Fibroblast of lung (primary cell): ENCODE data around the gene GPR107. TPM values are rescaled to one million over a fixed set of nuclear protein-coding genes. Genes with fewer than 3 reads are reported as not detected.
A peak's percentile ranks its signal among the peaks of the same experiment; 100 is the strongest.

ENCODE experiments used
- DNase-seq, 2 donors: peaks; one replicate each; pipeline versions ENCODE4 v3.0.0 to v3.0.0-alpha.2; 2010; ENCODE audit warnings: low read depth in 2 of 2
- H2AFZ ChIP-seq: 2 replicates; pipeline ENCODE4 v1.5.1; 2012; ENCODE audit warnings: low read length, control low read depth, inconsistent platforms
- H3K27ac ChIP-seq: 2 replicates; pipeline ENCODE4 v1.5.1; 2011; ENCODE audit warnings: low read length, control low read depth; ENCODE audit not compliant: insufficient read depth
- H3K27me3 ChIP-seq: 2 replicates; pipeline ENCODE4 v1.5.1; 2011; ENCODE audit warnings: mild to moderate bottlenecking, low read length; ENCODE audit not compliant: control insufficient read depth, insufficient read depth
- H3K36me3 ChIP-seq: 2 replicates; pipeline ENCODE4 v1.5.1; 2011; ENCODE audit warnings: low read length; ENCODE audit not compliant: control insufficient read depth, insufficient read depth
- H3K4me1 ChIP-seq: 2 replicates; pipeline ENCODE4 v1.5.1; 2011; ENCODE audit warnings: low read length; ENCODE audit not compliant: control insufficient read depth, insufficient read depth; ENCODE audit errors: extremely low read depth
- H3K4me2 ChIP-seq: 2 replicates; pipeline ENCODE4 v1.5.1; 2011; ENCODE audit warnings: low read length, control low read depth; ENCODE audit not compliant: insufficient read depth; ENCODE audit errors: extremely low read depth
- H3K4me3 ChIP-seq, 4 experiments: fragments of 200-600 bp in 1 of 4; sonication (generic) in 1 of 4; replicated peaks in 1 of 4; 2 replicates each; pipeline ENCODE4 v1.5.1; 2011 to 2016; ENCODE audit warnings: low read length in 4 of 4, low read depth in 3 of 4, mild to moderate bottlenecking in 3 of 4, control low read depth in 2 of 4, inconsistent platforms in 1 of 4, mixed read lengths in 1 of 4; ENCODE audit not compliant: insufficient read depth in 1 of 4; ENCODE audit errors: control extremely low read depth in 1 of 4
- H3K79me2 ChIP-seq: 2 replicates; pipeline ENCODE4 v1.5.1; 2012; ENCODE audit warnings: mild to moderate bottlenecking, low read length, inconsistent platforms; ENCODE audit not compliant: control insufficient read depth, insufficient read depth
- H3K9ac ChIP-seq: 2 replicates; pipeline ENCODE4 v1.5.1; 2011; ENCODE audit warnings: mild to moderate bottlenecking, low read length, control low read depth; ENCODE audit not compliant: insufficient read depth
- H3K9me3 ChIP-seq: 2 replicates; pipeline ENCODE4 v1.5.1; 2012; ENCODE audit warnings: low read depth, low read length; ENCODE audit not compliant: control insufficient read depth, insufficient read depth
- H4K20me1 ChIP-seq: 2 replicates; pipeline ENCODE4 v1.5.1; 2011; ENCODE audit warnings: low read length; ENCODE audit not compliant: control insufficient read depth, insufficient read depth; ENCODE audit errors: extremely low read depth
- CTCF ChIP-seq, 2 donors: IDR thresholded peaks in 1 of 2; conservative IDR thresholded peaks in 1 of 2; 1 replicate in 1 of 2; 2 replicates in 1 of 2; pipeline ENCODE4 v1.5.1; 2011 to 2012; ENCODE audit warnings: low read length in 2 of 2, control low read depth in 1 of 2, inconsistent platforms in 1 of 2, low read depth in 1 of 2, mild to moderate bottlenecking in 1 of 2
- EZH2 ChIP-seq: IDR thresholded peaks from 2 replicates; pipeline ENCODE4 v1.5.1; 2012; ENCODE audit warnings: low read length, control low read depth, mild to moderate bottlenecking; ENCODE audit errors: missing control alignments
- polyA plus RNA-seq, 2 donors: library from polyadenylated mRNA; depleted of rRNA in 1 of 2; stranded (reverse) in 1 of 2; unstranded in 1 of 2; fragments of >200 nt; gene quantifications; 2 replicates each; pipeline ENCODE4 v1.2.1, GENCODE V29; 2011 to 2012; ENCODE audit warnings: missing spikeins in 1 of 2
- total RNA-seq: library from RNA; depleted of rRNA; stranded (reverse); fragments of >200 nt; gene quantifications from 2 replicates; pipeline ENCODE4 v1.2.1, GENCODE V29; 2014

GPR107 gene
- total and polyA plus RNA-seq, 2 donors (not counting 1 experiment from before 2014, with no cell fraction given): 27.6 to 43.5 TPM

GRCh38 chr9:130181678-130182380, 128.1 kb downstream of the GPR107 start:
- no peak overlapping the region for H3K4me3 ChIP-seq
- H3K27ac ChIP-seq: no peak overlapping the region

GRCh38 chr9:130182381-130182909, 128.7 kb downstream of the GPR107 start:
- TF ChIP-seq CTCF (conservative IDR thresholded peaks at IDR 0.05 in 1 of 2, IDR thresholded peaks at IDR 0.05 in 1 of 2; ENCODE audit: low read depth in 1 of 2, low read length in 2 of 2) (no peak), EZH2 (no peak)
- H3K4me2 ChIP-seq: peak overlapping the region; percentile 82
- H3K4me1 ChIP-seq: peaks cover 29% of the 10 kb centered on the region
- peak overlapping the region; percentile 62 for H3K27ac ChIP-seq
- no peaks in the 10 kb centered on the region for H3K36me3 ChIP-seq
- no peaks in the 10 kb centered on the region for H3K27me3 ChIP-seq
- no peak overlapping the region for H2AFZ ChIP-seq
- no peak overlapping the region for H3K9ac ChIP-seq
- H3K4me3 ChIP-seq: no peak overlapping the region
- peaks cover 65% of the 10 kb centered on the region for H3K79me2 ChIP-seq
- DNase-seq: no peak
- no peaks in the 10 kb centered on the region for H4K20me1 ChIP-seq
- H3K9me3 ChIP-seq: no peaks in the 10 kb centered on the region

More at GRCh38 chr9:130181678-130182380, 128.1 kb downstream of the GPR107 start:
- no peak overlapping the region for H3K9ac ChIP-seq
- DNase-seq: no peak
- H3K79me2 ChIP-seq: peaks cover 65% of the 10 kb centered on the region
- H4K20me1 ChIP-seq: no peaks in the 10 kb centered on the region
- peaks cover 23% of the 10 kb centered on the region for H3K4me1 ChIP-seq
- no peak overlapping the region for H2AFZ ChIP-seq
- H3K4me2 ChIP-seq: no peak overlapping the region
- H3K9me3 ChIP-seq: no peaks in the 10 kb centered on the region
- no peaks in the 10 kb centered on the region for H3K27me3 ChIP-seq
- TF ChIP-seq CTCF (conservative IDR thresholded peaks at IDR 0.05 in 1 of 2, IDR thresholded peaks at IDR 0.05 in 1 of 2; ENCODE audit: low read depth in 1 of 2, low read length in 2 of 2): no peak
- H3K36me3 ChIP-seq: no peaks in the 10 kb centered on the region

- H4K20me1 ChIP-seq: no peaks in the 10 kb centered on the region
- peak overlapping the region; percentile 62 for H3K27ac ChIP-seq
- H3K27me3 ChIP-seq: no peaks in the 10 kb centered on the region
- H3K4me2 ChIP-seq: peak overlapping the region; percentile 82
- peaks cover 34% of the 10 kb centered on the region for H3K4me1 ChIP-seq
- TF ChIP-seq EZH2 (no peak), CTCF (conservative IDR thresholded peaks at IDR 0.05 in 1 of 2, IDR thresholded peaks at IDR 0.05 in 1 of 2; ENCODE audit: low read depth in 1 of 2, low read length in 2 of 2) (no peak)
- no peaks in the 10 kb centered on the region for H3K9me3 ChIP-seq
- no peak overlapping the region for H2AFZ ChIP-seq
- H3K36me3 ChIP-seq: no peaks in the 10 kb centered on the region
- peaks cover 67% of the 10 kb centered on the region for H3K79me2 ChIP-seq
- peak; percentile 64 to 81 for DNase-seq
- H3K9ac ChIP-seq: no peak overlapping the region
- peak overlapping the region in 1 of 4 experiments; percentile 8 for H3K4me3 ChIP-seq
Observed at GRCh38 chr9:130183133-130183762, 129.5 kb downstream of the GPR107 start.
